ENCODE results near the gene HYAL3.

Gene HYAL3

DNA sequence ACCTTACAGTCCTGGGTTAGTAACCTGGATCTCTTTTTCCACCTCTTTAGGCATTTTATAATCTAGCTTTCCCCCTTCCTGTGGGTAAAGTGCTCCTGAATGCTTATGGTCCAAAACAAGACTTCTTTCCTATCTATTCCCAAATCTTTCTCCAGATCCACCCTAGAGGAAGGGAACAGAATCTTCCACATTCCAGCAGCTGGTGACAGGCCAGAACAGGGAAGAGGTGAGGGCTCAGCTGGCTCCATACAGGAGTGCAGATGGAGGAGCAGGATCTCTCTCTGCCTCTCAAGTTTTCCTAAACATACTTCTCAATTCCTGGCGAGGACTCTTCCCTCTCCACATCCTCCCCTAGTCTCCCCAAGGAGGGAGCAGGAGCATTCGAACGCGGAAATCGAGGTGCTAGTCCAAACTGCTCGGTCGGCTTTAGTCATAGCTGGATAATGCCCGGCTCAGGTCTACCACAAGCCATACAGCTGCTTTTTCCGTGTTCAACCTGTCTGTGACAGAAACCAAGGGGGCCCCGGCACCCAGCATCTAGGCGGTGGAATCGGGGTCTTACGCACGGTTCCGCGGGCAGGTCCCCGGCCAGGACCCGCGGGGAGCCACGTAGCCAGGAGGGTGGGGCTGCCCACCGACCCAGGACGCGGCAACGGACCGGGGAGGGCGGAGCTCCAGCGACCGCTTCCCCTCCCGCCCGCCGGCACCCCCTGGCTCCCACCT is 37.4 kb upstream of the HYAL3 start:
- TF ChIP-seq, protein P1, sequence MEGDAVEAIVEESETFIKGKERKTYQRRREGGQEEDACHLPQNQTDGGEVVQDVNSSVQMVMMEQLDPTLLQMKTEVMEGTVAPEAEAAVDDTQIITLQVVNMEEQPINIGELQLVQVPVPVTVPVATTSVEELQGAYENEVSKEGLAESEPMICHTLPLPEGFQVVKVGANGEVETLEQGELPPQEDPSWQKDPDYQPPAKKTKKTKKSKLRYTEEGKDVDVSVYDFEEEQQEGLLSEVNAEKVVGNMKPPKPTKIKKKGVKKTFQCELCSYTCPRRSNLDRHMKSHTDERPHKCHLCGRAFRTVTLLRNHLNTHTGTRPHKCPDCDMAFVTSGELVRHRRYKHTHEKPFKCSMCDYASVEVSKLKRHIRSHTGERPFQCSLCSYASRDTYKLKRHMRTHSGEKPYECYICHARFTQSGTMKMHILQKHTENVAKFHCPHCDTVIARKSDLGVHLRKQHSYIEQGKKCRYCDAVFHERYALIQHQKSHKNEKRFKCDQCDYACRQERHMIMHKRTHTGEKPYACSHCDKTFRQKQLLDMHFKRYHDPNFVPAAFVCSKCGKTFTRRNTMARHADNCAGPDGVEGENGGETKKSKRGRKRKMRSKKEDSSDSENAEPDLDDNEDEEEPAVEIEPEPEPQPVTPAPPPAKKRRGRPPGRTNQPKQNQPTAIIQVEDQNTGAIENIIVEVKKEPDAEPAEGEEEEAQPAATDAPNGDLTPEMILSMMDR (IDR thresholded peaks at IDR 0.05; ENCODE audit: low read depth, low read length, poor library complexity, severe bottlenecking): no peak
- TF ChIP-seq EZH2phosphoT487 (IDR thresholded peaks at IDR 0.05; ENCODE audit: borderline replicate concordance, low read length): no peak

DNA sequence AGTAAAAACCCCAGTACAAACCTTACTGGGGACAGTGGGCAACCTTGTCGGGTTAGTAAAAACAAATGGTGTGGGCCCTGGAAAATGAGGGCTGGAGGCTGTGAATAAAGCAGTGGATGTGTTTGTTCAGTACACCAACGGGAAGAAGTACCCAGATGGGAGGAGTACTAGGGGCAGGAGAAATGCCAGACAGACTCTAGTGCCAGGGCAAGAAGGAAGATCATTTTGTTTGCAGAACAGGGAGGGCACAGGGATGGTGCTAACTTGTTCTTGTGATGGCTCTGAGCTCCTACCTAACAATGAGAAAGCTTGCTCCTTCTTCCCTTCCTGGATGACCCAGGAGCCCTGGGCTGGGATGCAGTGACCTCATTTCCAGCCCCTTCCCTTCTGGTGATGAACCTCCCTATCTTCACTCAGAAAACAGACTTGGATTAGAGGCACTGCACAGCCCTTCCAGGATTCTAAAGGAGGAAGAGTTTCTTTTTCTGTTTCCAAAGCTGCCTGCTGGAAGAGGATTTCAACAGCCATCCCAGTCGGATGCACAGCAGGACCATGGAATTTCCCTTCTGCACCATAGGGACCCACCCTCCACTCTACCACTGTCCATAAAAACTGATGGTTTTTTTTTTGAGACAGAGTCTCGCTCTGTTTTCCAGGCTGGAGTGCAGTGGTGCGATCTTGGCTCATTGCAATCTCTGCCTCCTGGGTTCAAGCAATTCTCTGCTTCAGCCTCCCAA is 35.3 kb upstream of the HYAL3 start:
- H3K27me3 ChIP-seq (ENCODE audit: control insufficient read depth, low read length): no peaks in the 10 kb centered on the region
- H3K79me2 ChIP-seq (ENCODE audit: control insufficient read depth, low read length): peaks cover 75% of the 10 kb centered on the region
- H3K4me1 ChIP-seq (ENCODE audit: control insufficient read depth, low read length): peaks cover 44% of the 10 kb centered on the region
- no peaks in the 10 kb centered on the region for H3K9me2 ChIP-seq (replicated peaks; ENCODE audit: control insufficient read depth, low read length)
- H3K4me2 ChIP-seq (ENCODE audit: low read length): peak overlapping the region; percentile 41
- peaks cover 88% of the 10 kb centered on the region for H3K36me3 ChIP-seq (ENCODE audit: control insufficient read depth, low read length)
- H4K20me1 ChIP-seq (ENCODE audit: control insufficient read depth, insufficient read depth, low read depth, low read length): 0 out of 2 replicates have a peak, but pooled peaks cover 10% of the 10 kb centered on the region
- H3K4me3 ChIP-seq (ENCODE audit: low read length): no peak overlapping the region
- H3K9me3 ChIP-seq (ENCODE audit: control insufficient read depth, insufficient read depth, low read length): no peaks in the 10 kb centered on the region
- no peak overlapping the region for H3K27ac ChIP-seq (ENCODE audit: low read depth, low read length)
- TF ChIP-seq, protein P1 (IDR thresholded peaks at IDR 0.05; ENCODE audit: low read depth, low read length, poor library complexity, severe bottlenecking): no peak
- no peak for TF ChIP-seq EZH2phosphoT487 (IDR thresholded peaks at IDR 0.05; ENCODE audit: borderline replicate concordance, low read length)
- H3F3A ChIP-seq (ENCODE audit: control insufficient read depth, insufficient read depth): peaks cover 19% of the 10 kb centered on the region

More for the DNA sequence above, 37.4 kb upstream of the HYAL3 start:
- Histone ChIP-seq H3K79me2 (ENCODE audit: control insufficient read depth, low read length) (peaks cover 87% of the 10 kb centered on the region), H3K4me3 (ENCODE audit: low read length) (peak overlapping the region; percentile 83), H3K4me1 (ENCODE audit: control insufficient read depth, low read length) (peaks cover 65% of the 10 kb centered on the region), H3K27me3 (ENCODE audit: control insufficient read depth, low read length) (no peaks in the 10 kb centered on the region), H3K9me3 (ENCODE audit: control insufficient read depth, insufficient read depth, low read length) (no peaks in the 10 kb centered on the region), H3F3A (ENCODE audit: control insufficient read depth, insufficient read depth) (peaks cover 13% of the 10 kb centered on the region), H3K27ac (ENCODE audit: low read depth, low read length) (peak overlapping the region; percentile 90), H3K4me2 (ENCODE audit: low read length) (peak overlapping the region; percentile 98), H3K36me3 (ENCODE audit: control insufficient read depth, low read length) (peaks cover 72% of the 10 kb centered on the region), H4K20me1 (ENCODE audit: control insufficient read depth, insufficient read depth, low read depth, low read length) (0 out of 2 replicates have a peak, but pooled peaks cover 10% of the 10 kb centered on the region), H3K9me2 (replicated peaks; ENCODE audit: control insufficient read depth, low read length) (no peaks in the 10 kb centered on the region)

DNA sequence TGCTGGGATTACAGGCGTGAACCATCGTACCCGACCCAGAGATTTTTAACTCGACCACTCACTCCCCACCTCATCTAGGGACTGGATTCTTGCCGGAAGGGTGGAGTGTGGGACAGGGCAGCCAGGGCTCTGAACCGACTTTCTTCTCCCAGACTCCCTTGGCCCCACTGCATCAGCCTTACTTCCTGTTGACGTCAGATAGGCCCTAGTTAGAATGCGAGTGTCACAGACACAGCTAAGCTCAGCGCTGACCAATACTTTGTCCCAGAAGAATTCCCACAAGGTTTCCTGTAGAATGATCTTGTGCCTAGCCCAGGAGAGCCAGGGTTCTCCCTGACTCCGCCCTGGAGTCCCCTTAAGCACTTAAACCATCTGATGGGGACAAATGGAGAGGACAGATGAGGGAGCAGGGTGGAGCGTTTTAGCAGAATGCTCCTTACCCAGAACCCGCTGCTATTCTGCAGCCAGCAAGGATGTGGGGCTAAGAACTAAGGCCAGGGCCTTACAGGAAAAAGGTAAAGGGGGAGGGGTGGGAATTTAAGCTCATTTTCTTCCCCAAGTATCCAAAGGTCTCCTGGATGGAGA is 34.6 kb upstream of the HYAL3 start:
- H4K20me1 ChIP-seq (ENCODE audit: control insufficient read depth, insufficient read depth, low read depth, low read length): 0 out of 2 replicates have a peak, but pooled peaks cover 10% of the 10 kb centered on the region
- H3K9me2 ChIP-seq (replicated peaks; ENCODE audit: control insufficient read depth, low read length): no peaks in the 10 kb centered on the region
- H3K4me1 ChIP-seq (ENCODE audit: control insufficient read depth, low read length): peaks cover 44% of the 10 kb centered on the region
- peak overlapping the region; percentile 41 for H3K4me2 ChIP-seq (ENCODE audit: low read length)
- H3K27ac ChIP-seq (ENCODE audit: low read depth, low read length): no peak overlapping the region
- no peaks in the 10 kb centered on the region for H3K9me3 ChIP-seq (ENCODE audit: control insufficient read depth, insufficient read depth, low read length)
- H3K4me3 ChIP-seq (ENCODE audit: low read length): no peak overlapping the region
- TF ChIP-seq, protein P1 (IDR thresholded peaks at IDR 0.05; ENCODE audit: low read depth, low read length, poor library complexity, severe bottlenecking): no peak
- no peak for TF ChIP-seq EZH2phosphoT487 (IDR thresholded peaks at IDR 0.05; ENCODE audit: borderline replicate concordance, low read length)
- H3K36me3 ChIP-seq (ENCODE audit: control insufficient read depth, low read length): peaks cover 90% of the 10 kb centered on the region
- peaks cover 22% of the 10 kb centered on the region for H3F3A ChIP-seq (ENCODE audit: control insufficient read depth, insufficient read depth)
- H3K79me2 ChIP-seq (ENCODE audit: control insufficient read depth, low read length): peaks cover 69% of the 10 kb centered on the region
- H3K27me3 ChIP-seq (ENCODE audit: control insufficient read depth, low read length): no peaks in the 10 kb centered on the region
